Dermis microvascular lymphatic vessel endothelial cell (primary cell): Measurements from ENCODE around the gene GPSM1. TPM values are rescaled to one million over a fixed set of nuclear protein-coding genes. Genes with fewer than 3 reads are reported as not detected.
A peak's percentile ranks its signal among the peaks of the same experiment; 100 is the strongest.

ENCODE experiments used
- DNase-seq, 2 donors: peaks; one replicate each; pipeline versions ENCODE4 v3.0.0 to v3.0.0-alpha.2; 2010; ENCODE audit warnings: low read depth in 2 of 2
- total RNA-seq: library from RNA; depleted of rRNA; stranded (reverse); fragments of >200 nt; gene quantifications from 2 replicates; pipeline ENCODE4 v1.2.1, GENCODE V29; 2014

GPSM1 gene, protein sequence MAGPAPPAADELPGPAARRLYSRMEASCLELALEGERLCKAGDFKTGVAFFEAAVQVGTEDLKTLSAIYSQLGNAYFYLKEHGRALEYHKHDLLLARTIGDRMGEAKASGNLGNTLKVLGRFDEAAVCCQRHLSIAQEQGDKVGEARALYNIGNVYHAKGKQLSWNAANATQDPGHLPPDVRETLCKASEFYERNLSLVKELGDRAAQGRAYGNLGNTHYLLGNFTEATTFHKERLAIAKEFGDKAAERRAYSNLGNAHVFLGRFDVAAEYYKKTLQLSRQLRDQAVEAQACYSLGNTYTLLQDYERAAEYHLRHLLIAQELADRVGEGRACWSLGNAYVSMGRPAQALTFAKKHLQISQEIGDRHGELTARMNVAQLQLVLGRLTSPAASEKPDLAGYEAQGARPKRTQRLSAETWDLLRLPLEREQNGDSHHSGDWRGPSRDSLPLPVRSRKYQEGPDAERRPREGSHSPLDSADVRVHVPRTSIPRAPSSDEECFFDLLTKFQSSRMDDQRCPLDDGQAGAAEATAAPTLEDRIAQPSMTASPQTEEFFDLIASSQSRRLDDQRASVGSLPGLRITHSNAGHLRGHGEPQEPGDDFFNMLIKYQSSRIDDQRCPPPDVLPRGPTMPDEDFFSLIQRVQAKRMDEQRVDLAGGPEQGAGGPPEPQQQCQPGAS
- 16.2 and 28.2 TPM in 2 replicates for total RNA-seq

DNA sequence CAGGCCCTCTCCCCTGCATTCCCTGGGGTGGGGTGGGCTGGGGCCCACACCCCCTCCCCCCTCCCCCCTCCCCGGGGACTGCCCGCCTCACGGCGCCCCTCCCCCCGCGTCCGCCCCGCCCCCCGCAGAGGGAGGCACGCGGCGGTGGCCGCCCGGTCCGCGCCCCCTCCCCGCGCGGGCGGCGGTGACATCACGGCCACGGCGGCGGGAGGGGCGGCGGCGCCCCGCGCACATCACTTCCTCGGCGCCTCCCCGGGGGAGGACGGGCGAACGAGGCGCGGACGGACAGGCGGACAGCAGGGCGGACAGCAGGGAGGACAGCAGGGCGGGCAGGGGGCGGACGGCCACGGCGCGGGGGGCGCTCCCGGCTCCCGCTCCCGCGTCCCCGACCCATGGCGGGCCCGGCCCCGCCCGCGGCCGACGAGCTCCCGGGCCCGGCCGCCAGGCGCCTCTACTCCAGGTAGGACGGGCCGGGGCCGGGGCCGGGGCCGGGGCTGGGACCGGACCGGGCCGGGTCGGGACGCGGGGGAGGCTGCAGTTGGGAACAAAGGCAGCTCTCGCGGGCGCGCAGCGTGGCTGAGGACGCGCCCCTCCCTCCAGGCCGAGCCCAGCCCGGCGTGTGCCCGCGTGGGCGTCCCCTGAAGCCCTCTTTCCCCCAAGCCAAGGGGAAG lies at the start of gene GPSM1:
TSS of gene GPSM1 (plus strand) at position 236 of the 671 bp plus-strand sequence. CDS start at position 393, 157 bp downstream.
- DNase-seq, result peak; percentile 11 to 77

DNA sequence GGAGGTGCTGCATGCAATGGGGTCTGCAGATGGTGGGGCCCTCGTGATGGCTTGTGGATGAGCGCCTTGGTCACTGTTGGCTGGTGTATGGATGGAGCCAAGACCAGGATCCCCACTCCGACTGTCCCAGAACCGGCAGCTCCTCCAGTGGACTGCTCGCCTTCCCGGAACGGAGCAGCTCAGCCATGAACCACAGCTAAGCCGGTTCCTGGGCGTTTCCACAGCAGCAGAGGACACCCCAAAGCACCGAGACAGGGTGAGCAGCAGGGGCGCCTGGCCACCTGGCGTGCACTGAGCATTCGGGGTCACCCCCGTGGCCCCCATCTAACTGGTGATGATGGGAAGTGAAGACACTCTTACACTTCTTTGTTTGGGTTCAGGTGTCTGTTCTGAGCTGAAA lies 49.6 kb upstream of the GPSM1 start:
- no peak for DNase-seq

DNA sequence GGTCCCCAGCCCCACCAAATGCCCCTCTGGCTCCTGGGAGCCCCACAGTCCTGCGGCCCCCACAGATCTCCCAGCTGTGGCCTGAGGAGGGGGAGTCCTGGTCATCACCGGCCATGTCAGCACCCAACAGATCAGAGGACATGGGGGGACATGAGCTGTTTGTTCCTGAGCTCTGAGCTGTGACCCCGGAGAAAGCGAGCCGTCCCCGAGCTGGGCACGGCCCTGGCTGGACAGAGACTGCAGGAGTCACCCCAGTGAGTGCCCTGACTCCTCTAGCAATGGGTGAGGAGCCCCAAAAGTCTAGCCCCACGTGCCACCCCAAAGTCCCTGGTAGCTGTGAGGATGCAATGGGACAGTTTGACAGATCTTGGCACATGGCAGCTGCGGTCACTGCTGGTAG lies 49.1 kb upstream of the GPSM1 start:
- DNase-seq, result no peak

DNA sequence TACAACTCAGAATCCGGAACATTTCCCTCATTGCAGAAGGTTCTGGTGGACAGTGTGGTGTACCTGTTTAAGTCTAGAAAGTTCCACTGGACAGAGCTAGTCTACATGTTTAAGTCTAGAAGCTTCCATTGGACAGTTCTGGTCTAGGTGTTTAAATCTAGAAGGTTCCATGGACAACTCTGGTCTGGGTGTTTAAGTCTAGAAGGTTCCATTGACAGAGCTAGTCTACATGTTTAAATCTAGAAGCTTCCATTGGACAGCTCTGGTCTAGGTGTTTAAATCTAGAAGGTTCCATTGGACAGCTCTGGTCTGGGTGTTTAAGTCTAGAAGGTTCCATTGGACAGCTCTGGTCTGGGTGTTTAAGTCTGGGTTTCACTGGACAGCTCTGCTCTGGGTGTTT lies 48.4 kb upstream of the GPSM1 start:
- no peak for DNase-seq

- DNase-seq, result no peak
These were observed 47.9 kb upstream of the GPSM1 start for GRCh38 chr9:136279471-136279870.

DNA sequence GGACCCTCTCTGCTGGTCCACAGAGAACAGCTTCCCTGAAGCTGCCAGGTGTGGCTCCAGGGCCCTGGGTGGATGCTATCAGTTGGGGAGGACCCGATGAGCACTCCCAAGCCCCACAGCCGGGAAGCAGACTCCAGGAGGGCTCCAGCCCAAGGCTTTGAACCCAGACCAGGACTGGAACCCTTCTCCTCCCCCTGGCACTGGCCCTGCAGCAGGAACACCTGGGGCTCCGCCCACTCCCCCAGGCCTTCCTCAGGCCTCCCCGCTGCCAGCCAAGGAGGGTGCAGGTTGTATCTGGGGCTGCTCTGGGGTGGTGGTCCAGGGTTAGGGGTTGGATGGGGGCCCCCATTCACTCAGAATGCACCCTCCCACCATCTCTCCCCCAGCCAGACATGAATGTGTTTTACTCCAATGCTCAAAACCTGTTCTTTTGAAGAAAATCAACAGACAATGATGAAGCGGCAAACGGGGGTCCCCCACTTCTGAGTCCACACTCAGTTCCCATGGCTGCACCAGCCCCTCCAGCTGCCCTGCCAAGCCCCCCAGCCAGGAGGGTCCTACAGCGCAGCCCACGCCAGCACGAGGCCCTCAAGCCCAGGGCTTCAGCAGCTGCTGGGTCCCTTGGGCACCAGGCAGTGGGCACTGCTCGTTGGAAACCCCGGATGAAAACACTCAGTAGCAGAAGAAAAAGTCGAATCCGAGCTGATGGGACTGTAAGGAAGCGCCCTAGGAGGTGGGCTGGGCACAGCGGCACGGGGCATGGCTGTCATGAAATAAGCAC lies 46.6 kb upstream of the GPSM1 start:
- DNase-seq, result no peak

DNA sequence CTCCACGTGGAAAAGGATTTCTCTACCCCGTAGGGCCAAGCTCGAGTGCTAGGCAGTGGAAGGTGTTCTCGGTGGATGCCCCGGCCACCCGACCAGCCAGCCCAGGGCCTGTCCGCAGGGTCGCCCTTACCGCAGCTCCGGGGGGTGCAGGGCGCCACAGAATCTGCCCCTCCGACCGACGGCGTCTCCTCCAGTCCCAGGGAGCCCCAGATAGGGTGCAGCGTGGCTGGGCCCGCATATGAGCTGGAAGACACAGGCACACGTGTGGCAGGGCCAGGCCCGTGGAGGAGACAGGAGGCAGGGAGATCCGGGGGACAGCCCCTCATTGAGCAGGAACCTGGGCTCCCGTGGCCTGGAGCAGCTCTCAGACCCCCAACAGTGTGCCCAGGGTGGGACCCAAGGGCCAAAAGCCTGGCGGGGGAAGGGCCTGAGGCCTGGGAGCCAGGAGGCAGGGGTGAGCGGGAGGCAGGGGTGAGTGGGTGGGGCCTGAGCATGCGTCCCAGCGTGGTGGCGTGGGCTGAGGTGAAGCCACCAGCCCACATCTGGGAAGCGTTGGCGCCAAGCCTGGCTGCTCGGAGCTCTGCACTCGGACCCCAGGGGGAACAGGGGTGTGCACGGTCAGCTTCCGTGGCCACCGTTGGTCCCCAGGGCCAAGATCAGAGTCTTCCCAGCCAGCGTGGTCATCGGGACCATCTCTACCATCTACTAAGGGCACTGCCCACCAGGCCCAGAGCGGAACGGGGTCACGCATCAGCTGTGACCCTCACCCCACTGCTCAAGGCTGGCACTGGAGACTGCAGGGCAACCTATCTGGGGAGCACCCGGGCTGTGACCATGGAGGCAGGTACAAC lies 45.7 kb upstream of the GPSM1 start:
- DNase-seq, result no peak

GRCh38 chr9:136282272-136282861 lies 45.0 kb upstream of the GPSM1 start:
- no peak for DNase-seq

DNA sequence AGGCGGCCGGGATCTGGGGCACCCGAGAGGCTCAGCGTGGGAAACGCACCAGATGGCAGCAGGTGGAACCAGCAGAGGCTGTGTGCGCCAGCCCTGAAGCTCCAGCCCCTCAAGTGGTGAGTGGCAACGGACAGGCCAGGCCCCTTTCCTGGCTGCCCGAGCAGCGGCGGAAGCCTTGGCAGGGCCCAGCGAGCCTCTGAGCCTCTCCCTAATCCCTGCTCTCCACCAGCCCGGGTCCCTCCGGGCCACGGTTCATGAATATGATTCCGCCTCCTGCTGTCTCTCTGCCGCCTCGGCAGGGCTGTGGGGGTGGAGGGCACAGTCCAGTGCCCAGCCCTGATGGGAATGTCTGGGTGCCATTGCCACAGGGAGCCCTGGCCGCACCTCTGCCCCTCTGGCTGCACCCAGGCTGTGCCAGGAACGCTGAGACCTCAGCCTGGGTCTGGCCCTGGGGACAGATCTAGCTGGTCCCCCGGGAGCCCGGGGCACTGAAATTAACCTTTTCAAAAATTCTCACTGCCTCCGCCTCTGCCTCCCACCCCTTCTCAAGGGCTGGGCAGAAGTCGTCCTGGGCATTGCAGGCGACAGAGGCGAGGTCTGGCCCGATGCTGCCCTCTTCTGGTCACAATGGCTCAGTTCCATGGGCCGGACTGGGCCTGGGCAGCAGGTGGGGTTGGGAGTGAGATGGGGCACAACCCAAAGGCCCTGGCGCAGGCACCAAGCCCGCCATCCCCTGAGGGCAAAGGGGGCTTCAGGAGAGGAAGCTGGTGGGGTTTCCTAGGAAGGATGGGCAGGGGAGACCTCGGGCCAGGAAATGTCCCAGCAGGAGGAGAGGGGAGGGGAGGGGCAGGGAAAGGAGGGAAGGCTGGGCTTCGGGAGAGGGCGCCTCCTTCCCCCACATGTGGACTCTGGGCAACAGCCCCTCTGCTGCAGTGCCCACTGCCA lies 43.8 kb upstream of the GPSM1 start:
- peak; percentile 30 to 69 for DNase-seq

DNA sequence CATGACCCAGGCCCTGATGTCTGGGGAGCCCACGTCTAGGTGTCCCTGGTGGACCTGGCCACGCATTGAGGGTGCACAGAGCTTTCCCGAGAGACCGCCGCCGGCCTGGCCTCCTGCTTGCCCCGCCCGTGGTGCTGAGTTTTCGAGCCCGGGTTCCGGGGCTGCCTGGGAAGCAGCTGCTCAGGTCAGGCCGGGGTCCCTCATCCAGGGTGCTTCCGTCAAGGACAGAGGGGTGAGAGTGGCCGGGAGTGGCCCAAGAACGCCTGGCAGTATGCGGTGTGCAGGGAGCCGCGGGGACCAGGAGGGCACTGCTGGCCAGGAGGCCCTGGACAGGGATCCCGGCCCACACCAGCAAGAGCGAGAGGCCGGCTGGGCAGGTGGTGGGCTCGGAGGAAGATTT lies 43.0 kb upstream of the GPSM1 start:
- DNase-seq, result no peak

GRCh38 chr9:136284951-136285350 lies 42.4 kb upstream of the GPSM1 start:
- DNase-seq, result no peak

DNA sequence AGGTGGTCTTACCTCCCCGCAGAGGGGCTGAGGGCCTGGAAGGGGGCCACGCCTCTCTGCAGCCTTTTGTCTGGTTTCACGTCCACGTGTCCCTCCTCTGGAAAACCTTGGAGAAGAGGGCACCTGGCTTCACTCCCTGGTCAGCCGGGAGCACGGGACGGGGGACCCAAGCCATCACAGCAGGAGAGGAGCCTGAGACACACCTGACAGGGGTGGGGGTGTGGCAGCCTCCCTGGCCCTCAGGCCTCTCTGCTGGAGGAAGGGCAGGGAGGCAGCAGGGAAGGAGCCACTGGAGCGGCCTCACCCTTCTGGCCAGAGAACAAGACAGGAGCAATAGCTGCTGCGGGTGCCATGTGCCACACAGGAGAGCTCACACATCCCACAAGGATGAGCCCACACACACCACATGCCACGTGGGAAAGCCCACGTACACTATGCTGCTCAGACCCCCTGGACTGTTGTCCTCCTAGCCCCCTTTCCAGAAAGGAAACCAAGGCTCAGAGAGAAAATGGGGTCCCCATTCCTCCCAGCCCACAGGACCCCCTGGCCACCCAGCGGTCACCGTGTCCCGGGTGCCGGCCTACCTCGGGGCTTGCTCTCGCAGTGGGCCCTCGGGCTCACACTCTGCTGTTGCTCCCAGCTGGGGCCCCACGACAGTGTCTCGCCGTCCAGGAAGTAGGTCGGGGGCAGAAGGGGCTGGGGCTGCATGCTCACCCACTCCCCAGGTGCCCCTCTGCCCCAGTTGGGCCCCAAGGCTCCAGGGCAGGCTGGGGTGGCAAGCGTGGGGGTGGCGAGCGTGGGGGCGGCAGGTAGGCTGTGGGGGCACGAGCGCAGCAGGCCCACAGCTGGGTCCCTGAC lies 41.6 kb upstream of the GPSM1 start:
- no peak for DNase-seq

- DNase-seq, result no peak
These were observed 40.9 kb upstream of the GPSM1 start for GRCh38 chr9:136286359-136286986.

GRCh38 chr9:136286987-136287379 lies 40.4 kb upstream of the GPSM1 start:
- no peak for DNase-seq

GRCh38 chr9:136287960-136288753 lies 39.2 kb upstream of the GPSM1 start:
- DNase-seq, result no peak

DNA sequence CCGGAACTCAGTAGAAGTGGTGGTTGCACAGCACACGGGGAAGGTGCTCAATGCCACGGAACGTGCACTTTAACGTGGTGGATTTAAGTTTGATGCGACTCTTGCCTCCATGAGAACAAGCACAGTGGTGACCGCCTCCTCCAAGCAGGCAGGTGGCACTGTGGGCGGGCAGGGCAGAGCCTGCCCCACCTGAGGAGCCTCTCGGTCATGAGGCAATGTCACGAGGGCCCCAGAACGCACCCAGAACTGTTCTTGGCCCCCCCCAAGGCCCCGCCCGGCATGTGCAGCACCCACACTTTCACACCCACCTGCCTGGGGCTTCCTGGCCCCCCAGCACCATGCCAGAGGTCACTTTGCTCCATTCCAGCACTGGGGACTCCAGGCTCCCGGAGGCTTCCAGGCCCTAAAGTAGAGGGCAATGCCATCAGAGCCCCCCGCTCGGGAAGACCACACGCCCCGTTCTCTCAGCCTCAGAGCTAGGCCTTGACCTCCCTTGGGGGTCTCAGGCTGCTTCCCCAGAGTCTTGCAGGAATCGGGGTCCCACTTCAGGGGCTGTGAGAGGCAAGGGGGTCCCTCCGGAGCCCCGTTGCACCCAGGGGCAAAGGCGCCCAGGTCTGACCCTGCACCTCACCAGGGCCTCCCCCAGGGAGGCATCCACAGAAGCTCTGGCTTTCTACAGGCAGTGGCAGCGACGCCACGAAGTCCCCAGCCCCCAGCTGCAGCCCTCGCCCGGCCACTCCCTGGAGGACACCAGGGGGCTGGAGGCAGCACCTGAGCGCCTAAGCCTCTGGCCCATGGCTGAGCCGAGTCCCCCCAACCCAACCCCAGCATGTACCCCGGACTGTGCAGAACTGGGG lies 37.5 kb upstream of the GPSM1 start:
- DNase-seq, result no peak
